GM21723 (cell line): Measurements from ENCODE around the gene PHC2.

Source experiments
- ATAC-seq: cut with Tn5 transposase; IDR thresholded peaks from one replicate; pipeline ENCODE4 v1.9.1; 2021; ENCODE audit warnings: mild to moderate bottlenecking, moderate library complexity; ENCODE audit not compliant: unreplicated experiment

PHC2 gene

GRCh38 chr1:33372162-33372561 lies 58.7 kb downstream of the PHC2 start:
- ATAC-seq, result no peak

GRCh38 chr1:33371334-33371733 lies 59.6 kb downstream of the PHC2 start:
- ATAC-seq, result no peak

GRCh38 chr1:33370827-33371226 lies 60.1 kb downstream of the PHC2 start:
- no peak for ATAC-seq

GRCh38 chr1:33370301-33370700 lies 60.6 kb downstream of the PHC2 start:
- ATAC-seq, result no peak

GRCh38 chr1:33369764-33370163 lies 61.1 kb downstream of the PHC2 start:
- ATAC-seq, result no peak

- no peak for ATAC-seq
Observed at GRCh38 chr1:33369081-33369480, 61.8 kb downstream of the PHC2 start.

GRCh38 chr1:33368431-33368830 lies 62.5 kb downstream of the PHC2 start:
- no peak for ATAC-seq

- peak; percentile 70 for ATAC-seq
Observed at GRCh38 chr1:33367485-33368405, 63.1 kb downstream of the PHC2 start.

GRCh38 chr1:33366762-33367484 lies 64.0 kb downstream of the PHC2 start:
- ATAC-seq, result no peak

- ATAC-seq, result no peak
Observed at GRCh38 chr1:33365560-33365997, 65.3 kb downstream of the PHC2 start.

GRCh38 chr1:33364565-33364918 lies 66.4 kb downstream of the PHC2 start:
- ATAC-seq, result no peak

GRCh38 chr1:33363470-33363861 lies 67.4 kb downstream of the PHC2 start:
- ATAC-seq, result no peak

- no peak for ATAC-seq
Observed at GRCh38 chr1:33363021-33363420, 67.9 kb downstream of the PHC2 start.

GRCh38 chr1:33361532-33362235 lies 69.2 kb downstream of the PHC2 start:
- ATAC-seq, result no peak

GRCh38 chr1:33360367-33360766 lies 70.5 kb downstream of the PHC2 start:
- ATAC-seq, result no peak

- ATAC-seq, result no peak
Observed at GRCh38 chr1:33359931-33360330, 71.0 kb downstream of the PHC2 start.

GRCh38 chr1:33358795-33359503 lies 71.9 kb downstream of the PHC2 start:
- no peak for ATAC-seq

GRCh38 chr1:33358114-33358794 lies 72.6 kb downstream of the PHC2 start:
- no peak for ATAC-seq

GRCh38 chr1:33357099-33357498 lies 73.8 kb downstream of the PHC2 start:
- ATAC-seq, result no peak

- no peak for ATAC-seq
Observed at GRCh38 chr1:33354707-33355316, 76.1 kb downstream of the PHC2 start.
